Upper lobe of left lung (tissue), 6 donors: ENCODE measurements around the gene MAGI2. TPM values are rescaled to one million over a fixed set of nuclear protein-coding genes. Genes with fewer than 3 reads are reported as not detected.

Experiments
- ATAC-seq, 2 donors: fragments of 200-7000 bp; cut with Tn5 transposase; one replicate each; pipeline ENCODE4 v1.9.1; 2022; ENCODE audit warnings: mild to moderate bottlenecking in 2 of 2, moderate library complexity in 2 of 2; ENCODE audit not compliant: low FRiP score in 2 of 2
- DNase-seq, 2 donors: peaks; one replicate each; pipeline ENCODE4 v3.0.0-alpha.2; 2019 to 2020
- H3K27ac ChIP-seq, 4 donors: fragments of 200-600 bp; sonication (generic); one replicate each; pipeline ENCODE4 v1.5.1; 2016 to 2019
- H3K27me3 ChIP-seq, 4 donors: fragments of 200-600 bp; sonication (generic); one replicate each; pipeline ENCODE4 v1.5.1; 2017 to 2019
- H3K36me3 ChIP-seq, 4 donors: fragments of 200-600 bp; sonication (generic); one replicate each; pipeline ENCODE4 v1.5.1; 2016 to 2019
- H3K4me1 ChIP-seq, 4 donors: fragments of 200-600 bp; sonication (generic); one replicate each; pipeline ENCODE4 v1.5.1; 2018 to 2019
- H3K4me3 ChIP-seq, 4 donors: fragments of 200-600 bp; sonication (generic); one replicate each; pipeline ENCODE4 v1.5.1; 2017 to 2019; ENCODE audit warnings: mild to moderate bottlenecking in 2 of 4, moderate library complexity in 1 of 4
- H3K9me3 ChIP-seq, 4 donors: fragments of 200-600 bp; sonication (generic); one replicate each; pipeline ENCODE4 v1.5.1; 2018 to 2019
- EP300 ChIP-seq, 4 donors: sonication (generic); formaldehyde crosslinking; IDR thresholded peaks; one replicate each; pipeline ENCODE4 v1.5.1; 2017; ENCODE audit warnings: antibody characterized with exemption in 4 of 4, control low read depth in 2 of 4
- POLR2A ChIP-seq, 4 donors: fragments of 450-650 bp; IDR thresholded peaks; one replicate each; pipeline ENCODE4 v1.5.1; 2016 to 2017; ENCODE audit warnings: antibody characterized with exemption in 4 of 4, mild to moderate bottlenecking in 2 of 4
- POLR2AphosphoS5 ChIP-seq, 2 donors: sonication (generic); formaldehyde crosslinking; IDR thresholded peaks; one replicate each; pipeline ENCODE4 v1.5.1; 2017; ENCODE audit warnings: antibody characterized with exemption in 2 of 2
- WGBS, 2 donors: methylation state at CpG; one replicate each; pipeline ENCODE4 v1.1.5; 2017 to 2018; 5-methylcytosine and 5-hydroxymethylcytosine counted together
- total RNA-seq, 6 donors: library from RNA; depleted of rRNA in 4 of 6; stranded (reverse); fragments of >200 nt in 4 of 6; gene quantifications; one replicate each; pipeline versions ENCODE4 v1.1.0 to v1.2.1, GENCODE V29; 2016 to 2021
- TF ChIP-seq, protein P1 (sequence below), 6 experiments: fragments of 450-650 bp in 4 of 6; fragments of 200-600 bp in 2 of 6; sonication (generic) in 2 of 6; IDR thresholded peaks; one replicate each; pipeline ENCODE4 v1.5.1; 2016 to 2019; ENCODE audit warnings: antibody characterized with exemption in 6 of 6
- donor health status: DM: no; HTN: no; CAD: no; lungs with moderate emphysema.
- donor health status: DM: no; HTN: yes; CAD: no; lungs with severe emphysema.

Gene MAGI2
- total RNA-seq, 6 donors from 2014 or later = 7.9 to 84.9 (median 11.8) TPM

DNA sequence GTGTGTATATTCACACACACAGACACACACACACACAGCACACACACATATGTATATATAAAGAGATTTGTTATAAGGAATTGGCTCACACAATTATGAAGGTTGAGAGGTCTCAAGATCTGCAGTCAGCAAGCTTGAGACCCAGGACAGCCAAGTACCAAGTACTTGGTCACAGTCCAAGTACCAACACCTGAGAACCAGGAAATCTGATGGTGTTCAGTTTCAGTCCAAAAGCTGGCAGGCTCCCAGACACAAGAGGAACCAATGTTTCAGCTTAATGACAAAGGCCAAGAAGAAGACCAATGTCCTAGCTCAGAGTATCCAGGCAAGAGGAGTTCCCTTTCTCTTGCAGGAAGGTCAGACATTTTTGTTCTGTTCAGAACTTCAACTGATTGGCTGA lies 780.2 kb downstream of the MAGI2 start:
- Histone ChIP-seq H3K27ac (no peak overlapping the region), H3K4me3 (no peak overlapping the region), H3K9me3 (no peaks in the 10 kb centered on the region), H3K4me1 (no peaks in the 10 kb centered on the region), H3K27me3 (no peaks in the 10 kb centered on the region), H3K36me3 (no peaks in the 10 kb centered on the region)
- ATAC-seq (peak in 1 of 2 donors; percentile 26), DNase-seq (peak in 1 of 2 donors; percentile 55)
- TF ChIP-seq EP300 (IDR thresholded peaks at IDR 0.05) = no peak

DNA sequence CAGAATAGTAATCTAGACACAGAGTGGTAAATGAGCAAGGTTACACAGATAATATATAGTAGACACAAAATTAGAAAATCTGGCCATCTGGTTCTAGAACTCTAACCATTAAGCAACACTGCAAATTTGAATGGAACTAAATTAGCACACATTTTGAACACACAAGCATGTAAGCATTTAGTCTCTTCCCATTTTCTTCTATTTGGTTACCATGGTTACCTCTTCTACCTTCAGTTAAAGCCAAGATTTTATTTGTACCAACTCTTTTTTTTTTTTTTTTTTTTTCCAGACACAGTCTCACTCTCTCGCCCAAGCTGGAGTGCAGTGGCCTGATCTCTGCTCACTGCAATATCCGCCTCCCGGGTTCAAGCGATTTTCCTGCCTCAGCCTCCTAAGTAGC lies 790.5 kb downstream of the MAGI2 start:
- no peak for TF ChIP-seq POLR2A (IDR thresholded peaks at IDR 0.05)
- TF ChIP-seq, protein P1, sequence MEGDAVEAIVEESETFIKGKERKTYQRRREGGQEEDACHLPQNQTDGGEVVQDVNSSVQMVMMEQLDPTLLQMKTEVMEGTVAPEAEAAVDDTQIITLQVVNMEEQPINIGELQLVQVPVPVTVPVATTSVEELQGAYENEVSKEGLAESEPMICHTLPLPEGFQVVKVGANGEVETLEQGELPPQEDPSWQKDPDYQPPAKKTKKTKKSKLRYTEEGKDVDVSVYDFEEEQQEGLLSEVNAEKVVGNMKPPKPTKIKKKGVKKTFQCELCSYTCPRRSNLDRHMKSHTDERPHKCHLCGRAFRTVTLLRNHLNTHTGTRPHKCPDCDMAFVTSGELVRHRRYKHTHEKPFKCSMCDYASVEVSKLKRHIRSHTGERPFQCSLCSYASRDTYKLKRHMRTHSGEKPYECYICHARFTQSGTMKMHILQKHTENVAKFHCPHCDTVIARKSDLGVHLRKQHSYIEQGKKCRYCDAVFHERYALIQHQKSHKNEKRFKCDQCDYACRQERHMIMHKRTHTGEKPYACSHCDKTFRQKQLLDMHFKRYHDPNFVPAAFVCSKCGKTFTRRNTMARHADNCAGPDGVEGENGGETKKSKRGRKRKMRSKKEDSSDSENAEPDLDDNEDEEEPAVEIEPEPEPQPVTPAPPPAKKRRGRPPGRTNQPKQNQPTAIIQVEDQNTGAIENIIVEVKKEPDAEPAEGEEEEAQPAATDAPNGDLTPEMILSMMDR (IDR thresholded peaks at IDR 0.05) = no peak
- TF ChIP-seq EP300 (IDR thresholded peaks at IDR 0.05) = no peak
- no peak for TF ChIP-seq POLR2AphosphoS5 (IDR thresholded peaks at IDR 0.05)
- no peaks in the 10 kb centered on the region for H3K36me3 ChIP-seq
- H3K9me3 ChIP-seq = no peaks in the 10 kb centered on the region
- no peak for ATAC-seq
- no peak overlapping the region for H3K4me3 ChIP-seq
- no peaks in the 10 kb centered on the region for H3K27me3 ChIP-seq
- H3K27ac ChIP-seq = no peak overlapping the region
- no peak for DNase-seq
- 85 to 92% methylated on average over 4 of the region's 4 CpGs for WGBS, 2 donors
- H3K4me1 ChIP-seq = no peaks in the 10 kb centered on the region

DNA sequence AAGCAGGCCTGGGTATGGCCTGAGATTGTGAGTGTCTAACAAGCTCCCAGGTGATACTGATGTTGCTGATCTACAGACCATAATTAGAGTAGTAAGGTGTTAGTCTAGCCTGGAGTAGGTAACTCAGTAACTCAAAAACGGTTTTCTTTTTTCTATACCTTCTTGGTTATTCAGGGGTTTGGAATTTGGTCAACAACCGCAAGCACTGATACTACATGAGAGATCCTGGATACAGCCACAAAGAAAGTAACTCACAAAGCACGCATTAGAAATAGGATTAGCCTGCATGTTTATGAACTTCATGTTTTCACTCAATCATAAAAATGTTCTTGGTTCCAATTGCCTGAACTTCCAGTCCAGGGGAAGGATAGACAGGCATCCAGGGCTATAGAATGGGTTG lies 803.5 kb downstream of the MAGI2 start:
- ATAC-seq = no peak
- DNase-seq = no peak
- no peaks in the 10 kb centered on the region for H3K36me3 ChIP-seq
- TF ChIP-seq POLR2A (IDR thresholded peaks at IDR 0.05) (no peak), POLR2AphosphoS5 (IDR thresholded peaks at IDR 0.05) (no peak), EP300 (IDR thresholded peaks at IDR 0.05) (no peak)
- TF ChIP-seq, protein P1 (IDR thresholded peaks at IDR 0.05) = no peak
- H3K9me3 ChIP-seq = no peaks in the 10 kb centered on the region
- H3K4me1 ChIP-seq = no peaks in the 10 kb centered on the region
- no peak overlapping the region for H3K27ac ChIP-seq
- no peaks in the 10 kb centered on the region for H3K27me3 ChIP-seq
- no peak overlapping the region for H3K4me3 ChIP-seq
- 73 to 84% methylated on average over 3 of the region's 3 CpGs for WGBS, 2 donors

DNA sequence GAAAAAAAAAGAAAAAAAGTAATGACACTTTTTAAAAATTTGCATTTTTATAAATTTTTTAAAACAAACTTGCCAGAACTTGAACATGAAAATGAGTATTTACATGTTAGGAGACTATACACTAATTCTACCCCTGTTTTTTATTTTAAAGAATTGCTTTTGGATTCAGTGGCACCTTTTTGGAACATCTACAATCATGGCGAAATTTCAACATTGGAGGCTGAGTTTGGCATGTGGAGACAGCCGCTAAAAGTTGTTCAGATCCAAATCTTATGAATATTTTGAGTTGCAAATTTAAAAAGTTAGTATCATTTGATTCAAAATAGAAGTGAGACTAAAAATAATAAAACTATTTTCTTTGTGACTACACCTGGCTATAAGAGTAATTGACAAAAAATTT lies 804.2 kb downstream of the MAGI2 start:
- Histone ChIP-seq H3K4me1 (no peaks in the 10 kb centered on the region), H3K4me3 (no peak overlapping the region), H3K9me3 (no peaks in the 10 kb centered on the region), H3K27ac (no peak overlapping the region), H3K36me3 (no peaks in the 10 kb centered on the region), H3K27me3 (no peaks in the 10 kb centered on the region)
- TF ChIP-seq POLR2AphosphoS5 (IDR thresholded peaks at IDR 0.05) (no peak), EP300 (IDR thresholded peaks at IDR 0.05) (no peak), POLR2A (IDR thresholded peaks at IDR 0.05) (no peak)
- TF ChIP-seq, protein P1 (IDR thresholded peaks at IDR 0.05) = no peak
- 87 to 95% methylated on average over 2 of the region's 2 CpGs for WGBS, 2 donors
- ATAC-seq = no peak
- no peak for DNase-seq

DNA sequence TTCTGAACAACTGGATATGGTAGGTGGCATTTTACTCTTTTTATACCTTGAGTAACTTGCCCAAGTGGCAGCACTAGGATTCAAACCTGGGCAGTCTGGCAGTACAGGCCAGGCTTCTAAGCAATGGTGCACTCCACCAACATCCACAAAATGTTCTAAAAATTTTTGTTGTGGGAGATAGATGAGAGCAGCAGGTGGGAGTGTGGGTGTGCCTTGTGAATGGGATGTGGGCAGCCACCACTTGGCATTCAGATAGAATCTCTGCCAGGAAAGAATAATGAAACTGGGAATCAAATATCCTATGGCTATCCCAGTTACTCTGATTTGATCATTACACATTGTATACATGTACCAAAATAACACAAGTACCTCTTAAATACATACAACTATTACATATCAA lies 810.7 kb downstream of the MAGI2 start:
- ATAC-seq = no peak
- H3K4me3 ChIP-seq = no peak overlapping the region

More for the DNA sequence above, 810.7 kb downstream of the MAGI2 start:
- Histone ChIP-seq H3K27ac (no peak overlapping the region), H3K9me3 (no peaks in the 10 kb centered on the region), H3K27me3 (no peaks in the 10 kb centered on the region), H3K36me3 (no peaks in the 10 kb centered on the region), H3K4me1 (no peaks in the 10 kb centered on the region)
- TF ChIP-seq, protein P1 (IDR thresholded peaks at IDR 0.05) = no peak
- TF ChIP-seq POLR2AphosphoS5 (IDR thresholded peaks at IDR 0.05) (no peak), POLR2A (IDR thresholded peaks at IDR 0.05) (no peak), EP300 (IDR thresholded peaks at IDR 0.05) (no peak)
- no peak for DNase-seq
